Measurements from ENCODE around the gene BAHCC1. TPM values are rescaled to one million over a fixed set of nuclear protein-coding genes. Genes with fewer than 3 reads are reported as not detected.

BAHCC1 gene
- total and polyA plus RNA-seq, 2 donors (not counting 1 experiment from before 2014, with no cell fraction given) = 1.8 to 7.3 TPM

GRCh38 chr17:81438688-81439087, 43.4 kb downstream of the BAHCC1 start:
- Histone ChIP-seq H3K27ac (ENCODE audit: insufficient read depth, low read length) (no peak overlapping the region), H3K79me2 (ENCODE audit: control insufficient read depth, insufficient read depth, low read length) (no peaks in the 10 kb centered on the region), H3K4me3 (replicated peaks in 1 of 4; ENCODE audit: control extremely low read depth in 1 of 4, insufficient read depth in 1 of 4, low read depth in 3 of 4, low read length in 4 of 4) (no peak overlapping the region), H3K9me3 (ENCODE audit: control insufficient read depth, insufficient read depth, low read depth, low read length) (no peaks in the 10 kb centered on the region), H3K36me3 (ENCODE audit: control insufficient read depth, insufficient read depth, low read length) (no peaks in the 10 kb centered on the region), H3K9ac (ENCODE audit: insufficient read depth, low read length) (no peak overlapping the region), H4K20me1 (ENCODE audit: control insufficient read depth, extremely low read depth, insufficient read depth, low read length) (no peaks in the 10 kb centered on the region), H2AFZ (ENCODE audit: low read length) (no peak overlapping the region), H3K4me1 (ENCODE audit: control insufficient read depth, extremely low read depth, insufficient read depth, low read length) (peaks cover 2% of the 10 kb centered on the region), H3K27me3 (ENCODE audit: control insufficient read depth, insufficient read depth, low read length) (no peaks in the 10 kb centered on the region), H3K4me2 (ENCODE audit: extremely low read depth, insufficient read depth, low read length) (no peak overlapping the region)
- TF ChIP-seq CTCF (conservative IDR thresholded peaks at IDR 0.05 in 1 of 2, IDR thresholded peaks at IDR 0.05 in 1 of 2; ENCODE audit: low read depth in 1 of 2, low read length in 2 of 2) (no peak), EZH2 (IDR thresholded peaks at IDR 0.05; ENCODE audit: low read length, missing control alignments) (no peak)
- DNase-seq (ENCODE audit: low read depth in 2 of 2) = no peak

GRCh38 chr17:81440051-81440471, 44.8 kb downstream of the BAHCC1 start:
- no peak for DNase-seq (ENCODE audit: low read depth in 2 of 2)
- no peak overlapping the region for H3K4me2 ChIP-seq (ENCODE audit: extremely low read depth, insufficient read depth, low read length)

GRCh38 chr17:81440511-81441244, 45.4 kb downstream of the BAHCC1 start:
- Histone ChIP-seq H4K20me1 (ENCODE audit: control insufficient read depth, extremely low read depth, insufficient read depth, low read length) (no peaks in the 10 kb centered on the region), H3K27ac (ENCODE audit: insufficient read depth, low read length) (no peak overlapping the region), H3K4me2 (ENCODE audit: extremely low read depth, insufficient read depth, low read length) (no peak overlapping the region), H3K79me2 (ENCODE audit: control insufficient read depth, insufficient read depth, low read length) (no peaks in the 10 kb centered on the region), H3K4me3 (replicated peaks in 1 of 4; ENCODE audit: control extremely low read depth in 1 of 4, insufficient read depth in 1 of 4, low read depth in 3 of 4, low read length in 4 of 4) (no peak overlapping the region), H3K27me3 (ENCODE audit: control insufficient read depth, insufficient read depth, low read length) (no peaks in the 10 kb centered on the region), H3K9ac (ENCODE audit: insufficient read depth, low read length) (no peak overlapping the region), H3K36me3 (ENCODE audit: control insufficient read depth, insufficient read depth, low read length) (no peaks in the 10 kb centered on the region), H3K4me1 (ENCODE audit: control insufficient read depth, extremely low read depth, insufficient read depth, low read length) (peaks cover 2% of the 10 kb centered on the region), H3K9me3 (ENCODE audit: control insufficient read depth, insufficient read depth, low read depth, low read length) (no peaks in the 10 kb centered on the region), H2AFZ (ENCODE audit: low read length) (no peak overlapping the region)
- peak; percentile 19 to 47 for TF ChIP-seq CTCF (conservative IDR thresholded peaks at IDR 0.05 in 1 of 2, IDR thresholded peaks at IDR 0.05 in 1 of 2; ENCODE audit: low read depth in 1 of 2, low read length in 2 of 2)
- no peak for TF ChIP-seq EZH2 (IDR thresholded peaks at IDR 0.05; ENCODE audit: low read length, missing control alignments)
- DNase-seq (ENCODE audit: low read depth in 2 of 2) = no peak

More at GRCh38 chr17:81440051-81440471, 44.8 kb downstream of the BAHCC1 start:
- Histone ChIP-seq H3K4me3 (replicated peaks in 1 of 4; ENCODE audit: control extremely low read depth in 1 of 4, insufficient read depth in 1 of 4, low read depth in 3 of 4, low read length in 4 of 4) (no peak overlapping the region), H3K27me3 (ENCODE audit: control insufficient read depth, insufficient read depth, low read length) (no peaks in the 10 kb centered on the region), H3K9me3 (ENCODE audit: control insufficient read depth, insufficient read depth, low read depth, low read length) (no peaks in the 10 kb centered on the region), H3K27ac (ENCODE audit: insufficient read depth, low read length) (no peak overlapping the region), H3K4me1 (ENCODE audit: control insufficient read depth, extremely low read depth, insufficient read depth, low read length) (peaks cover 2% of the 10 kb centered on the region), H3K9ac (ENCODE audit: insufficient read depth, low read length) (no peak overlapping the region), H3K79me2 (ENCODE audit: control insufficient read depth, insufficient read depth, low read length) (no peaks in the 10 kb centered on the region), H3K36me3 (ENCODE audit: control insufficient read depth, insufficient read depth, low read length) (no peaks in the 10 kb centered on the region), H4K20me1 (ENCODE audit: control insufficient read depth, extremely low read depth, insufficient read depth, low read length) (no peaks in the 10 kb centered on the region), H2AFZ (ENCODE audit: low read length) (no peak overlapping the region)
- no peak for TF ChIP-seq CTCF (conservative IDR thresholded peaks at IDR 0.05 in 1 of 2, IDR thresholded peaks at IDR 0.05 in 1 of 2; ENCODE audit: low read depth in 1 of 2, low read length in 2 of 2)
- TF ChIP-seq EZH2 (IDR thresholded peaks at IDR 0.05; ENCODE audit: low read length, missing control alignments) = no peak
